ENCODE results near the gene ADGRL2. TPM values are rescaled to one million over a fixed set of nuclear protein-coding genes. Genes with fewer than 3 reads are reported as not detected.

Gene ADGRL2
- polyA plus RNA-seq, 12 donors: 44.5 to 141 (median 77.9) TPM; not detected in 1

DNA sequence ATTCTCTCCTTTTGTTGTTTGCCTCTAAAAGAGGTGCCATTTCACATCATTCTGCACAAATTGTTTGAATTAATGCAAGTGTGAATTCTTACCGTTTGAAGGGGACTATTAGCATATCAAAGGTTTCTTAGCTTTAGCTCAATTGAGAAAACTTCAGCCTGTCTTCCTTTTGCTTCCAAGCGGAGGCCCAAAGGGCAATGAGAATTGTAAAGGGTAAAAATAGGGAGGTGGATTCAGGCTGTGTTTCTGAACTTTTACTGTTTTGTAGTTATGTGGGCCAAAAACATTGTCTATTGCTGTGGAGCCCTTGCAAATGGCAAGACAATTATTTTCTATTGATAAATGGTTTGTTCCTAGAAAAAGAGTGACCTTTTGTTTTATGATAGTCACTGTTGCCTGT is 3.6 kb downstream of the ADGRL2 start:
- no peak for DNase-seq

GRCh38 chr1:81805537-81806431 is 5.0 kb downstream of the ADGRL2 start:
- no peak for DNase-seq

DNA sequence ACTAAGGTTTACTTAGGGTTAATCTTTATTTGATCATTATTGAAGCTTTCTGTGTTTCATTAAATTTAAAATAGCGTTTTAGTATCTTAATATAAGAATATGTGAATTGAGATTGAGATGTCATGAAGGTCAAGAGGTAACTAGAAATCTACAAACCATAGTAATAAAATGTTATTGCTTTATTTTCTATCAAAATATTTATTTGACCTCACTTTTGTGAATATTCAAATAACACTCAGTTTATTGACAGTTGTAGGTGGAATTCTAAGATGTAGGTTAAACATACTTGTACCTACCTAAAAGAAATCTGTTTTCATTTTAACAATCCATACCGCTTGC is 5.7 kb downstream of the ADGRL2 start:
- no peak for DNase-seq

GRCh38 chr1:81808760-81809159 is 8.0 kb downstream of the ADGRL2 start:
- no peak for DNase-seq

GRCh38 chr1:81809808-81810207 is 9.1 kb downstream of the ADGRL2 start:
- DNase-seq: no peak

GRCh38 chr1:81811757-81812371 is 11.1 kb downstream of the ADGRL2 start:
- DNase-seq: no peak

DNA sequence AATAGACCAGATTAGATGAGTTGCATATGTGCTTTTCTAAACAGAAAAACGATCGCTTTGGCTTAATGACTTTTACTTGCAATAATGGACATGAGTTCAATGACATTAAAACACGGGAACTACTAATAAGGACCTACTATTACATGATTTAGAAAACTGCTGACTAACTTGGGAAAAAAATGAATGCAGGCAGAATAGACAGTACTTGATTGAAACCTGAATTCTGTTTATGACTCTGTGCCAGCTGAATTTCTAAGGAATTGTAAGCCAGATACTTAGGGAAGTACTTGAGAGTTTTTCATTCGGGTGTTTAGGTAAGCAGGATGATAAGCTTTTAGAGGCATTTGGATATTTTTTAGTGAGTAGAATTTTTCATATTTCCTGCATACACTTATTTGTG is 12.0 kb downstream of the ADGRL2 start:
- no peak for DNase-seq

- DNase-seq: no peak
Measured at GRCh38 chr1:81813691-81814090, 13.0 kb downstream of the ADGRL2 start.

DNA sequence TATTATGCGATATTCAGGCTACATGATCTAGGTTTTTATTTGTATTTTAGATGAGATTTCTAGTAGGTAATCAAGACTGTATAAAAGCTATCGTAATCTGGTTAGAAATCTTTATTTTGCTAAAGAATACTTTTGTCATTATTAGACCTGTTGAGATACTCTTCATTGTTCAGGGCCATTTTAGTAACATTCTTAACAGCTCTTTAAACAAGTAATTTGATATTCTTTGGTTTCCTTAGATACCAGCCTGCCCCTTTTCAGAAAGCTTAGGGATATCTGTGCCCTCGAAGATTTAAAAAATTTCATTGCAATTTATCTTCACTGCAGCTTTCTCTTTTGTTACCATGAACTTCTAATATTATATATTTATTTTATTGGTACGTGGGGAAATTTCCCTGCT is 18.9 kb downstream of the ADGRL2 start:
- DNase-seq: no peak

DNA sequence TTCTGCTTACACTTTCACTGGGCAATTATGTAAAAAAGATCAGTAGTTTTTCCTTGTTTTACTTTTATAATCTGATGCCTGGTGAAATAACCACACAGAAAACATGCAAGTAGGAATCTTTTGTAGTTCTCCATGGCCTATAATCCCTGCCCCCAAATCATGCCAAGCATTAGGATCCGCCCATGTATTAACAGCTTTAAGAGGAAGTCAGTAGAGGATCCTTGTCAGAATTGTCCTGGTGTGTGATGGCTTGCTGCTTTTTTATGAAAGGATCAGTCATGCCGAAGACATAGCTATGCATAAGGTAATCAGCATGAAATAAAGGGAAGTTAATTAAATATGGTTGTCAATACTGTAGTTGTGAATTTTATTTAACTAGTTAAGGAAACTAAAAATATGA is 20.0 kb downstream of the ADGRL2 start:
- DNase-seq: no peak

- DNase-seq: no peak
Measured at GRCh38 chr1:81823082-81823481, 22.3 kb downstream of the ADGRL2 start.

DNA sequence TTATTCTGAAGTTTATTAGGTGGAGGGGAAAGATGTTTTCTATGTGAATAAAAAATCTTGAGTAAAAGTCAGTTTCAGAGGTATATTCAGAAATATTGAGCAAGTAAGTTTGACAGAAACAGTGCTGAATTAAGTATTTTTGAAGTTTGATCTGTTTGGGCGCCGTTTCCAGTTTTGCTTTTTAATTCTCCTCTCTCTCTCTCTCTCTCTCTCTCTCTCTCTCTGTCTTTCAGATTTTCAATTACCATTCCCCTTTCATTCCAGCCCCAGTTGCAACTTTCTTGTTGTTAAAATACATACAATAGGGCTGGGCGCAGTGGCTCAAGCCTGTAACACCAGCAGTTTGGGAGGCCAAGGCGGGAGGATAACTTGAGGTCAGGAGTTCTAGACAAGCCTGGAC is 24.0 kb downstream of the ADGRL2 start:
- no peak for DNase-seq

GRCh38 chr1:81827942-81828341 is 27.2 kb downstream of the ADGRL2 start:
- DNase-seq: no peak

DNA sequence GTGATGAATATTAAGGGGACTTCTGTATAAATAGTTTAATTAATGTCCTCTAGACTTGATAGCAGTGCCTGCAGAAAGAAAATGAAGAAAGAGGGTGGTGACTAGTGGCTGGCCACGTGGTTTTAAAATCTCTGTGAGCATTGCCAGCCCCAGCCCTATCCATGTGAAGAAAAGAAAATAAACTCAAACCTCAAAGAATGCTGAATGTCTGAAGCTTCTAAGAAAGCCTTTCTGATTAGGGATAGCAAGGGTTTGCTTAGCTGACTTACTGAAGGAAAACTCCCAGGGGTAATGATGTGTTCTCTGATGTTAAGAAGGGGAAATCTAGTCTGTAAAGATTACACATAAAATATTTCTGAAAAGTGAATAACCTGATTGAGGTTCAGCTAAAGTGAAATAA is 31.8 kb downstream of the ADGRL2 start:
- DNase-seq: no peak

DNA sequence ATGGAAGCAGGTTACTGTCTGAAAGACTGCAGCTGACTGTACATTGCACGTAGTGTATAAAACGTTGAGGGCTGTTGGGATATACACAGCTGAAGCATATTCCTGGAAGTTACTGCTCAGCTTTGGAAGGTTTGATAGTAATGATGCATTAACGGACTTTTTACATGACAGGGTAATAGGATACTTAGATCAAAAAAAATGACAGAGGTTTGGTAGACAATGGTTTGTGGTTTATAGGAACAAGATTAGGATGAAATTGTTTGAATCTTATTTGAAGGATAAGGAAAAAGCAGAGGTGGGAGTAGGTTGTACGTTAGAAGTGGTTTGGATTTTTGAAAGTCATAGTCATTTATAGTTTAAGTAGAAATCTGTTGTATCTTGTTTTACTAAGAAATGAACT is 33.0 kb downstream of the ADGRL2 start:
- no peak for DNase-seq

DNA sequence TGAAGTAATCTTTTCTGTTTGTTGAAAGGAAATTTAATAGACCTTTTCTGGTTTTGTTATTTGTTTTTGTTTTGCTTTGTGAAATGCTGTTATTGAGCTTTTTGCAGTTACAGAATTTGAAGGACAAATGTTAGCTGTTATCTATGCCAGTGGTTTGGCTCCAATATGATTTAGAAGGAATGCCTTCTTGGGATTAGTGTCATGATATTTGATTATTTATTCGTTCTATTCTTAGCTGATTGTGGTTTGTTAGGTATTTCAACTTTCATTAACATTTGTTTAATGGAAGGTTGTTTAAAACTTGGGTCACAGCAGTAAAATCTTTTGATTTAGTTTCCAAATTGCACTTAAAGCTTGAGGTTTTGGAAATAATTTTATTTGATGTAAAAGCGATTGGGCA is 33.5 kb downstream of the ADGRL2 start:
- no peak for DNase-seq

DNA sequence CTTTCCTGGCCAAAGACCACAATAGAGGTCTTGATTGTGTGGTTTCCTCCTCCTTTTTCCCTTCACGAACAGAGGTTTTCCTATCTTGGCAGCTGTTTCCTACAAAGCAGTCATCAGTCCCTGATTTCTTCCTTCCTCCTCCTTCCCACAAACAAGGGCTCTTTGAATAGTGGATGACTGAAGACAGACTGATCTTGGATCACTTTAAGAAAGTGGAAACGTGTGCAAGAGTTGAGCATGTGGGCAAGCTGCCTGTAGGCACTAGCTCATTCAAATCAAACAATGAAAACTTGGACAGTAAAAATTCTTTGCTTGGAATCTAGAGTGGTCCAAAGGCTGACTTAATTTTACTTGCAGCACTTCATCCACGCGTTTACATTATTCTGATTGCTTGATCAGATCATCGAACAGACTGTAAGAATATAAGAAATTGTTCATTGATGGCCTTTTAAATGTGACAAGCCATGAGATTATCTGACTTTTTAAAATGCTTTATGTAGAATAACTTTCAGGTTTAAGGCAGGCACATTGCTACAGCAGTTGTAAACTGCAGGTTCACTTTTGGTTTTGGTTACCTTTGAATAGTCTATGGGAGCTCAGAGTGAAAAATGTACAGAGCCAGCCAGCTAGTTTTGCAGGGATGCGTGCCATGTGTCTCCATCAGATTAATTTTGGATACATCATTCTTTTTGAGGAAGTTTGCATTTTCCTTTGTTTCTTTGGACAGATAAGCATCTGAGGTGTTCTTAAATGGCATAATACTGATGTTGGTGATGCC is 34.4 kb downstream of the ADGRL2 start:
- DNase-seq: peak; percentile 44

DNA sequence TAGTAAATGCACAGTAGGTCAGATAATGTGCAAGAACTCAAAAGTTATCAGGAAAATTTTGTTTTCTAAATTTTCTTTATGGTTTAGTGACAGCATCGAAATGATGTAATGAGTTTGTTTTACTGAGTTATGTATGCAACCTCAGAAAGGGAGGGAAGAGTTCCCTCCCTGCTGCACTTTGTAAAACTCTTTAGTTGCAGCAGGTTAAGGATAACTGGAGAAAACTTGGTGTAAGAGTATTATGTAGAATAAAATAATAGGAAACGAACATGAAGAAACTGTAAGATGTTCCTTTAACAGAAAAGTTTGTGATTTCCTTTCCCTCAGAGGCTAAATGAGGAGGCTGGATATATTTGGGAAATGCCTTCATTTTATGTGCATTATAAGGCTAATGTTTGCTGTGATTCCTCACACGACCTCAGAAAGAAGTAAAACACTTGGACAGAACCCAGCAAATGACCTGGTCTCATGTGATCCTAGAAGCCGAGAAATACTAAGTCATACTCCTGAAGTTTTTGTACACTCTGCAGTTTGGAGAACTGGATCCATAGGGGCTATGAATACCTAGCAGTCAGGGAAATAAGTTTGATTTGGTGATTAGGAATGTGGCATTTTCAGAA is 35.4 kb downstream of the ADGRL2 start:
- no peak for DNase-seq

DNA sequence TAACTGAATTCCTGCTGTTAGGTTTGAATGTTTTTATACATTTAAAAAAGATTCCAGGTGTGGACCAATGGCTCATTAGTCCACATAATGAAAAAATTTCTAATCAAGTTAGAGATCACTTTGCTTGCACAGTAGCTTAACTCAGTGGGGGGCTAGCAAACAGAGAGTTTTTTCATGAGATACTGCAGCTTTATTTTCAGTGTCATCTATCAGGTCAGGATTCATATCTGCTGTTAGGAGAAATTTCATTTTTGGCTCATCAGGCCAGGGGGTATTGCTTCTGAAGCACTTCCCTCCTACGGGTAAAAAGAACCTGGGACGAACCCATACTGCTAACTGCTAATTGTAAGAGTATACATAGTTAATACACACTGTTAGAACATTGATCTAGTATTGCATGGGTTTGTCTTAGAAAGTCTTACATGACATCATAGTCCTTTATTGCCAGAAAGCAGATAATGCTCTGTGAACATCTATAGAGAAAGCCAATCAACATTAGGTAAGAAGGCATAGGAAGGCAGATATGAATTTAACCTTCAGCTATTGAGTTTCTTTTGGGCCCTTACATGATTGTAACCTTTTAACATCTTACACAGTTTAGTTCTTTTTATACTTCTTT is 38.0 kb downstream of the ADGRL2 start:
- DNase-seq: no peak

- DNase-seq: no peak
Measured at GRCh38 chr1:81840805-81841204, 40.1 kb downstream of the ADGRL2 start.

- DNase-seq: no peak
Measured at GRCh38 chr1:81841795-81842194, 41.1 kb downstream of the ADGRL2 start.

GRCh38 chr1:81844477-81844876 is 43.7 kb downstream of the ADGRL2 start:
- no peak for DNase-seq
